GM19351 (cell line): ENCODE data around the gene SIX3.

Experiments used
- ATAC-seq: cut with Tn5 transposase; IDR thresholded peaks from one replicate; pipeline ENCODE4 v1.9.1; 2021; ENCODE audit warnings: mild to moderate bottlenecking, moderate library complexity; ENCODE audit not compliant: unreplicated experiment

Gene SIX3

DNA sequence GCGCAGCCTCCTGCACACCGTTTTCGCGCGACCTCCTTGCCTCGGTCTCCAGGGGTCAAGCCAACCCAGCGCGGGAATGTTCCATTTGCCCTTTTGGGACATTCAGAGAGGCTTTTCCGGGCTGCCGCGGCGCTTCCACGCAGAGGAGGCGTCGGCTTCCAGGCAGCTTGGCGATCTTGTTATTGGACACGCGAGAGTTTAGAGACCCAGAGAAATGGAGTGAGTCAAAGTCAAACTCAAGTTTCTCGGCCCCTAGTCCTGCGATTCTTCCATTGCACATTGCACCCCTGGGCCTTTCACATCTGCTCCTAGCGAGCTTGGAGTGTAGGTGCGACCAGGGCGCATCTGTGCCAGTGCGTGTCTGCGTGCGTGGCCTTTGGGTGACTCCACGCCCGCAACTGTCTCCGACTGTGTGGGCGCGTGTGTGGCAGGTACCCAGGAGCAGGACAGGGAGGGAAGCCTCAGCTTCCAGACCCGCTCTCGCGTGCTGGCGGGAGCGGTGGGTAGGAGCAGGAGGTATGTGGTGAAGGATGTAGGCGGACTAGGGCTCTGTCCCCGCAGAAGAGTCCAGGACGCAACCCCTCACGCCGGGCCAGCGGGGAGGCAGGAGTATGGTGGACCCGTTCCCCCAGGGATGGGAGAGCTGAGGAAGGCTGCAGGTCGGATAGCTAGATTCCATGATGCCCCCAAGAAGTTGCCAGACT, 13.5 kb downstream of the SIX3 start:
- peak; percentile 19 for ATAC-seq

DNA sequence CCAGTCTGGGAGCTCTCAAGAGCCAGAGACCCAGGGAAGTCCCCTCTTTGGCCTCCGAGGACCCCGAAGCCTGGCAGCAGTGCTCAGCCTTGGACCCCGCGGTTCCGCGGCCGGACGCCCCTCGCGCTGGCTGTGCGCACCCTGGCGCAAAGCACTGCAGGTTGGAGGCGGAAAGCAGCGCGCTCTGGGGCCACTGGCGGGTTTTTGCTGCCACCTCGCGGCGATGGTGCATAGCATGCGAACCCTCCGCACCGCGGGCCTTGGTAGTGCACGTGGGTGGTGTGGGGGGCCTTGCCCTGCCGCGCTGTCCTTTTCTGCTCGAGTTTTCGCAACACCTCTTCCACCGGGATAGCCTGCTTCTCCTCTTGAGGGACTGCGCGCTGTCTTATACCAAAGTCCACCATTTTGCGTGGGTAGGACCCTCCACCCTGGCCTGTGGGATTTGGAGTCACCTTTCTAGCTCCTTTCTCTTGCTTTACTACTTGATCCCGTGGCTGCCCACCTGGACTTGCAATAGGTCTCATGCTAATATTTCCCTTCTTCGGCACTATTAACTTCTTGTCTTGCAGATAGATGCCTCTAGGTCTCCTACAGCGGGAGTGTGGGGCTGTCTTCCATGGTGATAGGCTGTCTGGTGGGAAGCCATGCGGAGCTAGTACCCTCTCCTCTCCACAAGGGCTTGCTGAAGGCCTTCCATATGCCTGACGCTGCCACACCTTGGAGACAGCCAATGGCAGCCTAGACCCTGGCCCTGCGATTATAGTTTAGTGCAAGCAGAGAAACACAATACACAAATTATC, 14.3 kb downstream of the SIX3 start:
- peak; percentile 77 for ATAC-seq

DNA sequence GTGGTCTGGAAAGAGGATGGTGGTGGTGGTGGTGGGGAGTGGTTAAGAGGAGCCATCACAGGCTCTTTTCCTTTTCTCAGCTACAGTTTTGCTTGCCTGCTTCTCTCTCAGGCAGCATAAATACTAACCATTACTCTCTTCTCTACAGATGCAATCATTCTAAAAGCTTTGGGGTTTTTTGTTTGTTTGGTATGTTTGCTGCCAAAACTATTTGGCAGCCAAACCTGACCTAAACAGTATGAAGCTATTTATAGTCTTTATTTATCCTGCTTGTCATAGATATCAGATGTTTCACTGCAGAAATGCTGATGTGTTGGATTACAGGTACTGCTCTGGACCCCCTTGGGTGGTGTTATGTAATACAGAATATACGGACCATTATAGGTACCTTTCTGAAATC, 15.3 kb downstream of the SIX3 start:
- no peak for ATAC-seq

DNA sequence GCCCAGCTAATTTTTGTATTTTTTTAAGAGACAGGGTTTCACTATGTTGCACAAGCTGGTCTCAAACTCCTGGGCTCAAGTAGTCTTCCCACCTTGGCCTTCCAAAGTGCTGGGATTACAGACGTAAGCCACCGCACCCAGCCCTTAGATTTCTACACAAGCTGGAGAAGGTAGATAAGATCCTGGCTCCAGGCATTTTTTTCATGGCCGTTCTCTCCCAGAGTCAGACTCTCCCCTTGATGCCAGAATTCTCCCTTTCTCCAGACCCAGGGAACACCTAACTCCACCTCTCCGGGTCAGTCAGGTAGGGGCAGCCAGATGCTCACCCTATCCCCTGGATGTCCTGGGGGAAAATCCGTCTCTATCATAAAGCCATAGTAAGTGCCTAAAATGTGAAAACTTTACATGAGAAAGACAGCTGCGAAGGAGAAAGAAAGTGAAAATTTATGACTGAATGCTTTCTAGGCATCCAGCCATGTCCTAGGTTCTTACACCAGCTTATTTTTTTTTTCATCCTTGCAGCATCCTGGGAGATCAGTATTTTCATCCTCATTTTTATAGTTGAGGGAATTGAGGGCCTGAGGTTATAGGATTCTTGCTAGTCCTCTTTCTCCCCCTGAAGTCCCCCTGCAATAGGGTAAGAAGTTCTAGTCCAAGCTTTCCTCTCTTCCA, 16.3 kb downstream of the SIX3 start:
- ATAC-seq = no peak

DNA sequence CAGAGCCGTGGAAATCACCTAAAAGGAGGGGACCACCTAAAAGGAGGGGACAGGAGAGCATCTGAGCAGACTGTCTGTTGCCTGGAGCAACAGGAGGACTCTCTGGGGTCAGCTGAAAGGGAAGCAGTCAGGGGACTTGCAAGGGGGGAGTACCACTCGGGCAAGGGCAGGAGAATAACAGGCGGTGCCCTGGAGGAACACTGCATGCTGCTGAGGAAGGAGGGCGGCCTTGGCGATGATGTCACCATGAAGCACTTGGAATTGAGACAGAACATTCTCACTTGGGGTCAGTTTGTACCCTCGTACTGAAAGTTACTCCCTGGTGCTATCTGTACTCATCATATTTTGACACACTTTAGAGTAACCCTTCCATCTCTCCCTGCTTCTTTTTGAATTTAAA, 18.4 kb downstream of the SIX3 start:
- ATAC-seq = no peak

DNA sequence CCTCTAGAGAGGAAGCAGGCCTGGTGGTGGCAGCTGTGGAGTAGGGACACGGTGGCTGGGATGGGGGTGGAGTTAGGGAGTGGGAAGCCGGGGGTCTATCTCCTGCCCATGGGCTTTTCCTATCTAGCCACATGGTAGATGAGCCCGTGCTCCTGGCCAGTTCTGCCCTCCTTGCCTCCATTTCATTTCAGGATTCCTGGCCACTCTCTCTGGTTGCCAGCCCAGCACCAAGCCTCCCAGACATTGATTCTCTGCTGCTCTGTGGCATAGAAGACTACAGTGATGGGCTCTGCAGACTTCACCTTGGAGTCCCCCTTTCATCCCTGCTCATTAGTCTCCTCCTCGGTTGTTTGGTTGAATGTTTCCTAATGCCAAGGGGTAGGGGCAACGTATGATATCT, 19.4 kb downstream of the SIX3 start:
- no peak for ATAC-seq

DNA sequence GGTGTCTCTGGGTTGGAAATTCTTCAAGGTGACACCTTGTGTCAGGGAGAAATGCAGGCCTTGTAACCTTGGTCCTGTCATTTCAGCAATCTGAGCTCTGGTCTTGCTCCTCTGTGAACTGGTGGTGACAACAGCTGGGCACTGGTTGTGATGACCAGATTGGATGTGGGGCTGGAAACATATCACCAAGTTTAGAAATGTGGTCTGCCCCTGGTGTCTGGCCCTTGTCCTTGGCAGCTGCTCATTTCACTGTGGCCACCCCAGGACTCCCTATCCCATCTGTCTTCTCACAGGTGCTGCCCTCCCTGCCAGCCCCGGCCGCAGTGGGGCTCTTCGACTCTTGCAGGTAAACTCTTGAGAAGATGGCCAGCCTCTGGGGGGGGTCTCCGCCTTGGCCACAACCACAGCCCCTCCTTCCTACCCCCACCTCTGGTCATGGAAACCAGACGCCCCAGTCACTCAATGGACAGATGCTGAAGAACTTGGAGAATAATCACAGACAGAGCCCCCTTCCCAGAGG, 20.7 kb downstream of the SIX3 start:
- ATAC-seq = no peak

DNA sequence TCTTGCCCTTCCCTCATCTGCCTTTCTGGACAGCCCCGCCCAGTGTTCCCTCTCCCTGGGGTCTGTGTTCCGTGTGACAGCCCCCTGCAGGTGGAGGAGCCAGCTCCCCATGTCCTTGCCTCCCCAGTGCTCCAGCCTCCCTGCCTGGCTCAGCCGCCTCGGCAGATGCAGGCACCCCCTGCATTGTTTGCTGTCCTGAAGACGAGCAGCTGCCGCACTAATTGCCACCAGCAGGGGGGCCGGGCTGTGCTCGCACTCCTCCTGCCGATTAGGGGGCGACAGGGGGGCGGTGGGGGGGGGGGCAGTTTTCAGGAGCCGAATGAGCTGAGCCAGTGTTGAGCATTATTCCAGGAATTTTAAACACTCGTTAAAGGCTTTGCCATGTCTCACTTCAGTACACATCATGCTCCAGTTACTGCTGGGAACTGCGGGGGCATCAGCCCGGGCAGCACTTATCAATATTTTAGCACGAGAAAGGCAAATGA, 23.3 kb downstream of the SIX3 start:
- ATAC-seq = no peak

DNA sequence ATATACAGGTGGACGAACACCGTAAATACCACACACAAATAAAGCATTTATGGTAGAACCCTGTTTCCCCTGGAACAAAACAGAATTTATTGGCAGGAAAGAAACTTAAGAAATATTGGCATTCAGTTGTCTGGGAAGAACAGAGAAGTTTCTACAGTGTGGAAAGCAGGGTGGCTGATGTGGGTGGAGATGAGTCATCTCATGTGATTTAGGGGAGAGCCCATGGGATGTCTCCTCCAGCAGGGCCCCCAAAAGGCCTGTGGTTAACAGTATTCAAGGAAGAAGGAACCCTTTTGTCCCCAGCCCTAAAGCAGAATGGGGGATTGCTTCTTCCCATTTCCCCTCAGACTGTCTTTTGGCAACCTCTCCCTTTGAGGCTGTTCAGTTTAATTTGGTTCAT, 24.2 kb downstream of the SIX3 start:
- no peak for ATAC-seq

DNA sequence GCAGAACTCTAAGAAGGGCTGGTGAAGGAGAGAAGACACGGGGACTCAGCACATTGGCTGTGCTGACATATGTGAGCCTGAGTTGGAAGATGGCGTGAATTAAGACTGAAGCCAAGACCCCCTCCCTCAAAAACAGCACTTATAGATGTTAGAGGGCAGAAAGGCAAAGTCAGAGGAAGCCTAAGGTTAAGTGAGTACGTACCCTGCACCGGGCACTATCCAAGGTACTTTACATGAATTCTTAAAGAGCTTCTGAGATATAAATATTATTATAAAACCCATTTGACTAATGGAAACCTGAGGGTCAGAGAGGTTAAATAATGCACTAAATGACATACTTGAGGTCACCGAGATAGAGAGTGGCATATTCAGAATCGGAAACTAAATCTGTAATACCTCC, 25.6 kb downstream of the SIX3 start:
- ATAC-seq = no peak

DNA sequence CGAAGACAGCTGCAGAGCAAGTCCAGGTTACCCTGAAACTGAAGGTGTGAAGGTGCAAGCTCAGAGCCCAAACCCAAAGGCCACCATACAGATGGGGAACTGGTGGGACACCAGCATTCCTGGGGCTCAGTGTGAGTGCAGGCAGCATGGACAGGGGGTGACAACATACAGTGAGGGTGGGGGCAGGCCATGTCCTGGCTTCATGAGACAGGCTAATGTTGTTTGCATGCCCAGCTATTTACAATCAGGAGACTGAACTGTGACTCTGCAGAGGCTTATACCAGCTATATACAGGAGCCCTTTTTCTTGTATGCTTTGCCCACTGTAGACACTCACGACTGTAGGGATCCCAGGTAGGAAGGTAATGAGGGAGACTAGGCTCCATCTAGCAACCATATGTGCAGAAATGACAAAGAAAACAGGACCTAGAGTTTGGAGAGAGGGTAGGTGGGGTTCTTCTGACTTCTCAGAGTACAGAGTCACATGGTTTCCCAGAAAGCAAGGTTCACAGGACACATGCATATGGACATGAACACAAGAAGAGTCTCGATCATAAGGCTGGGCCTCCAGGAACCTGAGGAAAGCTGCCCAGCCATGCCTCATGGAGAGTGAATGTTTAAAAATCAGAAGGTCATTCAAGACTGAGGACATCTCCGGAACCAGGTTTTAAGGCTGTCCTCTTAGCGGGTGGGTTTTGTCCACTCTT, 26.4 kb downstream of the SIX3 start:
- no peak for ATAC-seq

DNA sequence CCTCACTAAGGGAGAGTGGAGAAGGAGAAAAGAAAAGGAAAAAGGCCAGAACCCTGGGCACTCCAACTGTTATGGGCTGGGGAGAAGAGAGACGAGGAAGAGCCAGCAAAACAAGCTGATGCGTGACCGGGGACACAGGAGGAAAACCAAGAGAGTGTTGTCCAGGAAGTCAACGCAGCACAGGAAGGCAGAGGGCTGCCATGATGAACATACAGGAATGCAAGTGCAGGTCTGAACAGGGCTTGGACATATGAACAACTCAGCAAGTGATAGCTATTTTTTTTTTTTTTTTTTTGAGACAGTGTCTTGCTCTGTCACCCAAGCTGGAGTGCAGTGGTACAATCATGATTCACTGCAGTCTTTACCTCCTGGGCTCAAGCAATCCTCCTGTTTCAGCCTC, 28.4 kb downstream of the SIX3 start:
- ATAC-seq = no peak

DNA sequence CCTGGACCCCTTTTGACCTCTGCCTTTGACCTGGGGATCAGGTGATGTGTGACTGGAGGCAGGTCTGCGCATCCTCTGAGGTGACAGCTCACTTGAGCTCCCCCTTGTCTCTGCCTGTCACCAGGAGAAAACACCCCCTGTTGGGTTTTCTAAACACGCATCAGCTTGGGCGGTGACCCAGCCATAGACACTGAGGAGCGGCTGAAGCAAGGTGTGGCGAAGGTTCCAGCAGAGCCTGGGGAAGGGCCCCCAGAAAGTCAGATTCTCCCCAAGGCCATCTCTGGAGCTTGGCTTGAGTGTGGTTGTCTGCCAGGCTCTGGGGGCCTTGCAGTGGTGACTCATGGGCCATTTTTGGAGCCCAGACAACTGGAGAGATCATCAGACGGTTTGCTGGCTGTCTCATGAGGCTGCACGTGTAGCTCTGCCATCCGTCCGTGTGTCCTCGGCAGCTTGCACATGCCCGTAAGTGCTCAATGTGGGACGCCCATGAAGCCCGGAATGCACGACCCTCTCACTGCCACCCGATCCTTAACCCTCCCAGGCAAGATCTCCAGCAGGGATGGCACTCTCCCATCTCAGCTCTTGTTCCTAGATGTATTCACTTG, 29.4 kb downstream of the SIX3 start:
- ATAC-seq = no peak

DNA sequence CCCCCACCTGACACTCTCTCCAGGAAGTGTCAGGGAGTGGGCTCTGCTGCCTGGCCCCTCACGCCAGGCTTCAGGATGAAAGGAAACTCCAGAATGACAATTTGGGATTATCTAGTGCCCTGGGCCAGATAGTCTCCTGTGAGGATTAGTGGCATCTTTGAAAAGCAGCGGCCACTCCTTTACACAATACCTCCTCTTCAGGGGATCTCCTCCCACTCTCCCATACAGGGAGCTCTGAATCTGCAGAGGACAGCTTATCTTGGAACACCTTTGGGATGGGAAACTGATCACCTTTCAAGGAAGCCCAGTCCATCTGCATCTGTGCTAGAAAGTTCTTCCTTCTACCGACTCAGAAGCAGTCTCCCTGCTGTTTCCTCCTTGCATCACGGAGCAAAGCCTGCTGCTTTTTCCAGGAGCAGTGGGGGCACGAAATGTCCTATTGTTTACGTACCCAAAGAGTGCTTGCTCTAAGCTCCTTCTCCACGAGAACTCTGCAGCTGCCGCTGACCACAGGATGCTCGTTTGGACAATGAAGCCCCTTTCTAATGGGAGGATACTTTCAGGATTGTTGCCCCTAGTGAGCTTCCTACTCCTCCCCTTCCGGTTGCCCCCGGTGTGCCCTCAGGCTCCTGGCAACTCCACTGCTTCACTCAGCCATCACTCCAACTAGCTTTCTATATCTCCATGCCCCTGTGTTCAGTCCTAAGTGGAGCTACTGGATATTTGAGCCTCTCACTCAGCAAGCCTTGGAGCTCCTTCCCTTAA, 31.5 kb downstream of the SIX3 start:
- no peak for ATAC-seq

DNA sequence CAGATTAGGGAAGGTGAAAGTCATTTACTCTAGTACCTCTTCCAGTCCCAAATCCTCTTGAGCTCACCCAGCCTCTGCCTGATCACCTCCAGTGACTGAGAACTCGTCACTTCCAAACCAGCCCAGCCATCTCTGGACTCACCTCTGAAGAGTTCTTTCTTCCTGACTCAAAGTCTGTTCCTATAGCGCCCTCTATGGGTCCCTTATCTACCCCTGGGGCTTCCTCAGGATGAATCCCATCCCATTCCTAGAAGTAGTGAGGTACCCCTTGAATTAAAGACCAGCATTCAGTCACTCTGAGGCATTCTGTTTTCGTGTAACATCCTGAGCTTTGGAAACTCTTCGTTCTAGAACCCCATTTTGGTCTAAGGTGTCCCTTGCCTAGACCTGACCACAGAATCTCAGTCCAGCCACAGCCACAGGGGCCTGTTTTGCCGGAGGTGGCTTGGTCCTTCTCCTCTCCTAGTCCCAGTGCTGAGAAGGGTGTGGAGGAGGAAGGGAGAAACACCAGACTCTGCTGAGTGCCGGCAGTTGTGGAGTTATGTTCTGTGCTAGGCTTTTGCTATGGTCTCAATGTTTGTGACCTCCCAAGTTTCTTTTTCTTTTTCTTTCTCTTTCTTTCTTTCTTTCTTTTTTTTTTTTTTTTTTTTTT, 32.7 kb downstream of the SIX3 start:
- no peak for ATAC-seq

DNA sequence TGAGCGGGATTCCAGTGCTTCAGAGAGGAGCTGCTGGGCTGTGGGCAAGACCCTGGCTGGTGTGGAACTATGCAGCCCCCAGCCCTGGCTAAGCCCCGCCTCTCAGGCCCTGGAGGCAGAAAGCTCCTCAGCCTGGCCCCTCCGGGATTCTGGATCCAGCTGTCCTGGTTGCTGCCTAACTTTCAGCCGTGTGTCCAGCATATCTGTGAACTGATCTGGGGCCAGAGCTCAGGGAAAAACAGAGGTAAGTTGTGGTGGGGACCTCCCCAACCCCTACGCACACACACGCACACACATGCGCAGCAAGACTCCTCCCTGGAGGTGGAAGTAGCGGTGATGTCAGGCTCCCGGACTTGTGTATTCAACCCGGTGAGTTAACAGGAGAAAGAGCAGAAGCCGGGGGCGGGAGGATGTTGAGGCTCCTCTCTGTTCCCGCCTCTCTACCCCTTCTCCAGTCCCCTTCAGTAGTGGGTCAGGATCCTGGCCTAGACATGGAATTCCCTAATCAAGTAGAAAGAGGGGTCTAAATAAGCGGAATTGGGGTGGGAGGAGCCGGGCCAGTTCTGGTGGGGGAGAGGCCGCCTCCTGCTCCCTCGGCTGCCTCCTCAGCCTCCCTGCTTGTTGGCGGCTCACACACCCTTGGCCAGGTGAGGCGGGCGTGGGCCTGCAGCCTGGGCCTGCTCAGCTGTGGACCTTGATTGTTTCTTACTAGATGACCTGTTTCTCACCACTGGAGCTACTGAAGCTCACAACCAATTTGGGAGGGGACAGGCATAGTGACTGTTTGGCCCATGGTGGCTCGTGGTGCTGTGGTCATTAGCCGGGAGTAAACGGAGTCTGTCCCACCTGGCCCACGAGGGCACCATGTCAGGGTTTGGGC, 34.3 kb downstream of the SIX3 start:
- ATAC-seq = no peak

DNA sequence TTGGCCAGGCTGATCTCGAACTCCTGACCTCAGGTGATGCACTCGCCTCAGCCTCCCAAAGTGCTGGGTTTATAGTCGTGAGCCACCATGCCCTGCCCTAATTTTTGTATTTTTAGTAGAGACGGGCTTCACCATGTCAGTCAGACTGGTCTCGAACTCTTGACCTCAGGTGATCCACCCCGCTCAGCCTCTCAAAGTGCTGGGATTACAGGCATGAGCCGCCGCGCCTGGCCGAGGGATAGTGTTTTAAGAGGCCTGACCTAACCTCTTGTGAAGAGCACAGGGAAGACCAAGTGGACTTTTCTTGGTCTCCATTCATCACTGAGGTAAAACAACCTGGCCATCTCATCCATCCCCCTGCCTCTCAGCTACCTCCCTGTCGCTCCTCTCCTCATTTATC, 38.1 kb downstream of the SIX3 start:
- no peak for ATAC-seq
